Ovary (tissue), 3 donors: Measurements from ENCODE around the gene CRB1.

ENCODE experiments used
- CTCF ChIP-seq, 3 donors: fragments of 450-650 bp in 2 of 3; fragments of 200-600 bp in 1 of 3; IDR thresholded peaks; one replicate each; pipeline versions ENCODE4 v1.5.1 to v1.8.0; 2016 to 2022; ENCODE audit warnings: antibody characterized with exemption in 3 of 3, mild to moderate bottlenecking in 1 of 3
- POLR2A ChIP-seq: fragments of 450-650 bp; IDR thresholded peaks from one replicate; pipeline ENCODE4 v1.6.1; 2017; ENCODE audit warnings: antibody characterized with exemption, mild to moderate bottlenecking, moderate library complexity
- donor health status: DM: no; HTN: no; CAD: no.

- no peak for TF ChIP-seq CTCF (IDR thresholded peaks at IDR 0.05)
- no peak for TF ChIP-seq POLR2A
Observed at GRCh38 chr1:197277166-197277565, 9.1 kb downstream of the CRB1 start.
